OCI-LY1 (cell line): ENCODE measurements around the gene CADM1.

Experiments used
- CTCF ChIP-seq: fragments of 200-600 bp; sonication (generic), shearing (Covaris generic); IDR thresholded peaks from 2 replicates; pipeline ENCODE4 v1.5.1; 2017; ENCODE audit warnings: mild to moderate bottlenecking, antibody characterized with exemption, low read length, moderate library complexity, mixed read lengths
- EZH2 ChIP-seq: fragments of 200-600 bp; sonication (generic), shearing (Covaris generic); IDR thresholded peaks from 2 replicates; pipeline ENCODE4 v1.8.0; 2017; ENCODE audit warnings: borderline replicate concordance, mixed run types, mild to moderate bottlenecking, antibody characterized with exemption, low read length, moderate library complexity, mixed read lengths

- TF ChIP-seq CTCF (no peak), EZH2 (no peak)
Observed at GRCh38 chr11:115266066-115266639, 238.1 kb downstream of the CADM1 start.
